Neural cell (in vitro differentiated cells): ENCODE measurements around the gene SLC18B1. TPM values are rescaled to one million over a fixed set of nuclear protein-coding genes. Genes with fewer than 3 reads are reported as not detected.

Source experiments
- H2AFZ ChIP-seq: fragments of 200-600, 300-800 bp; sonication (generic), shearing (Covaris generic); 2 replicates; pipeline ENCODE4 v1.6.0; 2014; ENCODE audit warnings: low read depth, mild to moderate bottlenecking, antibody characterized with exemption, low read length, moderate library complexity
- H3F3A ChIP-seq: fragments of 200-600 bp; shearing (Covaris generic); 2 replicates; pipeline ENCODE4 v1.6.1; 2016; ENCODE audit warnings: mild to moderate bottlenecking, moderate library complexity, mixed read lengths, antibody characterized with exemption, low read length; ENCODE audit not compliant: insufficient read depth, poor library complexity, severe bottlenecking
- H3K27ac ChIP-seq: fragments of 200-600, 300-800 bp; sonication (generic), shearing (Covaris generic); 2 replicates; pipeline ENCODE4 v1.5.1; 2014; ENCODE audit warnings: mild to moderate bottlenecking, low read length, moderate library complexity
- H3K27me3 ChIP-seq: fragments of 300-800, 200-600 bp; sonication (generic), shearing (Covaris generic); 2 replicates; pipeline ENCODE4 v1.6.0; 2014; ENCODE audit warnings: mild to moderate bottlenecking, low read depth, low read length, moderate library complexity; ENCODE audit not compliant: insufficient read depth
- H3K36me3 ChIP-seq: fragments of 300-800, 200-600 bp; sonication (generic), shearing (Covaris generic); 2 replicates; pipeline ENCODE4 v1.5.1; 2014; ENCODE audit warnings: mild to moderate bottlenecking, antibody characterized with exemption, low read length, moderate library complexity; ENCODE audit not compliant: insufficient read depth
- H3K4me2 ChIP-seq: fragments of 300-800, 200-600 bp; sonication (generic), shearing (Covaris generic); 2 replicates; pipeline ENCODE4 v1.6.0; 2014; ENCODE audit warnings: mild to moderate bottlenecking, low read length
- H3K4me3 ChIP-seq: fragments of 300-800, 200-600 bp; sonication (generic), shearing (Covaris generic); 2 replicates; pipeline ENCODE4 v1.5.1; 2014; ENCODE audit warnings: mild to moderate bottlenecking, low read length, moderate library complexity
- H3K79me2 ChIP-seq: fragments of 200-600 bp; shearing (Covaris generic); replicated peaks from 2 replicates; pipeline ENCODE4 v1.6.0; 2014; ENCODE audit warnings: mild to moderate bottlenecking, low read length, moderate library complexity; ENCODE audit not compliant: insufficient read depth
- H3K9ac ChIP-seq: fragments of 300-800, 200-600 bp; sonication (generic), shearing (Covaris generic); 2 replicates; pipeline ENCODE4 v1.6.1; 2016; ENCODE audit warnings: mild to moderate bottlenecking, low read length, mixed read lengths
- H3K9me2 ChIP-seq: fragments of 200-600 bp; shearing (Covaris generic); 2 replicates; pipeline ENCODE4 v1.6.1; 2016; ENCODE audit warnings: mild to moderate bottlenecking, low read length, mixed read lengths; ENCODE audit not compliant: insufficient read depth
- H3K9me3 ChIP-seq: fragments of 200-600, 300-800 bp; sonication (generic), shearing (Covaris generic); 2 replicates; pipeline ENCODE4 v1.6.1; 2016; ENCODE audit warnings: mild to moderate bottlenecking, mixed run types, low read length, moderate library complexity, mixed read lengths
- H4K20me1 ChIP-seq: fragments of 200-600 bp; shearing (Covaris generic); 2 replicates; pipeline ENCODE4 v1.6.1; 2016; ENCODE audit warnings: mild to moderate bottlenecking, mixed run types; ENCODE audit not compliant: insufficient read depth
- EP300 ChIP-seq: fragments of 450-650 bp; conservative IDR thresholded peaks from 2 replicates; pipeline ENCODE4 v1.6.1; 2014; ENCODE audit warnings: antibody characterized with exemption, mild to moderate bottlenecking, moderate library complexity; ENCODE audit not compliant: poor library complexity, severe bottlenecking
- EZH2 ChIP-seq: fragments of 200-600, 300-800 bp; shearing (Covaris generic), sonication (generic); IDR thresholded peaks from 2 replicates; pipeline ENCODE4 v1.6.1; 2014; ENCODE audit warnings: antibody characterized with exemption, low read length, borderline replicate concordance, mild to moderate bottlenecking; ENCODE audit not compliant: insufficient read depth, poor library complexity, severe bottlenecking
- MXI1 ChIP-seq: fragments of 450-650 bp; conservative IDR thresholded peaks from 2 replicates; pipeline ENCODE4 v1.6.1; 2014; ENCODE audit warnings: antibody characterized with exemption, mild to moderate bottlenecking; ENCODE audit not compliant: poor library complexity, severe bottlenecking
- POLR2AphosphoS5 ChIP-seq: IDR thresholded peaks from 2 replicates; pipeline ENCODE4 v1.6.1; 2012
- RAD21 ChIP-seq: fragments of 450-650 bp; conservative IDR thresholded peaks from 2 replicates; pipeline ENCODE4 v1.6.1; 2014; ENCODE audit warnings: antibody characterized with exemption, mild to moderate bottlenecking, moderate library complexity
- SMC3 ChIP-seq: fragments of 450-650 bp; conservative IDR thresholded peaks from 2 replicates; pipeline ENCODE4 v1.6.1; 2014; ENCODE audit warnings: antibody characterized with exemption, mild to moderate bottlenecking, moderate library complexity; ENCODE audit not compliant: poor library complexity
- TAF1 ChIP-seq: IDR thresholded peaks from 2 replicates; pipeline ENCODE4 v1.6.1; 2012; ENCODE audit warnings: low read depth
- polyA plus RNA-seq: library from polyadenylated mRNA; depleted of rRNA; stranded (reverse); fragments of >200 nt; gene quantifications from 2 replicates; pipeline ENCODE4 v1.2.3, GENCODE V29; 2014
- TF ChIP-seq, protein P1 (sequence below): IDR thresholded peaks from 2 replicates; pipeline ENCODE4 v1.6.1; 2012; ENCODE audit warnings: borderline replicate concordance
- TF ChIP-seq, protein P2 (sequence below): fragments of 450-650 bp; IDR thresholded peaks from 2 replicates; pipeline ENCODE4 v1.5.1; 2014; ENCODE audit warnings: antibody characterized with exemption, mild to moderate bottlenecking, moderate library complexity; ENCODE audit not compliant: poor library complexity, severe bottlenecking

The SLC18B1 gene
- polyA plus RNA-seq, 1 donor from 2014 or later = 9.0 TPM

DNA sequence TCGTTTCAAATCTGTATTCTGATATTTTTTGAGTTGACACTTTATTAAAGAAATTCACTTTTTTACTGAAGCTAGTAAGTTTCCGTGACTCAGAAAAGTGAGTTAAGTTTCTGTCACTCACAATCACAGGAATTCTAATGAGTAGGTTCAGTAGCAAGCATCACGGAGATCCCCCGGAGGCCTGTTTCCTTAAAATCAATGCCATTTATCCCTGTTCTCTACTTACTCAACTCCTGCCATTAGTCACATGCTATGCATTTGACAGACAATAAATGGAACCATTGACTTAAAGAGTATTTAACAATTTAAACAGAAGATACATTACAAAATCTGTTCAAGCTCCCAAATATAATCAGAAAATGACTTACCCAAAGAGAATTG is 9.1 kb downstream of the SLC18B1 start:
- no peak overlapping the region for H2AFZ ChIP-seq
- no peak overlapping the region for H3K4me2 ChIP-seq
- TF ChIP-seq EZH2 (no peak), MXI1 (no peak), RAD21 (no peak), TAF1 (no peak), SMC3 (no peak), POLR2AphosphoS5 (peak; percentile 61), EP300 (peak; percentile 68)
- TF ChIP-seq, protein P1, sequence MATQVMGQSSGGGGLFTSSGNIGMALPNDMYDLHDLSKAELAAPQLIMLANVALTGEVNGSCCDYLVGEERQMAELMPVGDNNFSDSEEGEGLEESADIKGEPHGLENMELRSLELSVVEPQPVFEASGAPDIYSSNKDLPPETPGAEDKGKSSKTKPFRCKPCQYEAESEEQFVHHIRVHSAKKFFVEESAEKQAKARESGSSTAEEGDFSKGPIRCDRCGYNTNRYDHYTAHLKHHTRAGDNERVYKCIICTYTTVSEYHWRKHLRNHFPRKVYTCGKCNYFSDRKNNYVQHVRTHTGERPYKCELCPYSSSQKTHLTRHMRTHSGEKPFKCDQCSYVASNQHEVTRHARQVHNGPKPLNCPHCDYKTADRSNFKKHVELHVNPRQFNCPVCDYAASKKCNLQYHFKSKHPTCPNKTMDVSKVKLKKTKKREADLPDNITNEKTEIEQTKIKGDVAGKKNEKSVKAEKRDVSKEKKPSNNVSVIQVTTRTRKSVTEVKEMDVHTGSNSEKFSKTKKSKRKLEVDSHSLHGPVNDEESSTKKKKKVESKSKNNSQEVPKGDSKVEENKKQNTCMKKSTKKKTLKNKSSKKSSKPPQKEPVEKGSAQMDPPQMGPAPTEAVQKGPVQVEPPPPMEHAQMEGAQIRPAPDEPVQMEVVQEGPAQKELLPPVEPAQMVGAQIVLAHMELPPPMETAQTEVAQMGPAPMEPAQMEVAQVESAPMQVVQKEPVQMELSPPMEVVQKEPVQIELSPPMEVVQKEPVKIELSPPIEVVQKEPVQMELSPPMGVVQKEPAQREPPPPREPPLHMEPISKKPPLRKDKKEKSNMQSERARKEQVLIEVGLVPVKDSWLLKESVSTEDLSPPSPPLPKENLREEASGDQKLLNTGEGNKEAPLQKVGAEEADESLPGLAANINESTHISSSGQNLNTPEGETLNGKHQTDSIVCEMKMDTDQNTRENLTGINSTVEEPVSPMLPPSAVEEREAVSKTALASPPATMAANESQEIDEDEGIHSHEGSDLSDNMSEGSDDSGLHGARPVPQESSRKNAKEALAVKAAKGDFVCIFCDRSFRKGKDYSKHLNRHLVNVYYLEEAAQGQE = peak; percentile 42
- TF ChIP-seq, protein P2, sequence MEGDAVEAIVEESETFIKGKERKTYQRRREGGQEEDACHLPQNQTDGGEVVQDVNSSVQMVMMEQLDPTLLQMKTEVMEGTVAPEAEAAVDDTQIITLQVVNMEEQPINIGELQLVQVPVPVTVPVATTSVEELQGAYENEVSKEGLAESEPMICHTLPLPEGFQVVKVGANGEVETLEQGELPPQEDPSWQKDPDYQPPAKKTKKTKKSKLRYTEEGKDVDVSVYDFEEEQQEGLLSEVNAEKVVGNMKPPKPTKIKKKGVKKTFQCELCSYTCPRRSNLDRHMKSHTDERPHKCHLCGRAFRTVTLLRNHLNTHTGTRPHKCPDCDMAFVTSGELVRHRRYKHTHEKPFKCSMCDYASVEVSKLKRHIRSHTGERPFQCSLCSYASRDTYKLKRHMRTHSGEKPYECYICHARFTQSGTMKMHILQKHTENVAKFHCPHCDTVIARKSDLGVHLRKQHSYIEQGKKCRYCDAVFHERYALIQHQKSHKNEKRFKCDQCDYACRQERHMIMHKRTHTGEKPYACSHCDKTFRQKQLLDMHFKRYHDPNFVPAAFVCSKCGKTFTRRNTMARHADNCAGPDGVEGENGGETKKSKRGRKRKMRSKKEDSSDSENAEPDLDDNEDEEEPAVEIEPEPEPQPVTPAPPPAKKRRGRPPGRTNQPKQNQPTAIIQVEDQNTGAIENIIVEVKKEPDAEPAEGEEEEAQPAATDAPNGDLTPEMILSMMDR = no peak
- no peaks in the 10 kb centered on the region for H3K9me2 ChIP-seq
- no peaks in the 10 kb centered on the region for H3K36me3 ChIP-seq
- no peaks in the 10 kb centered on the region for H3K79me2 ChIP-seq
- H3K9ac ChIP-seq = no peak overlapping the region
- no peaks in the 10 kb centered on the region for H3F3A ChIP-seq
- no peak overlapping the region for H3K4me3 ChIP-seq
- H3K9me3 ChIP-seq = no peaks in the 10 kb centered on the region
- H3K27me3 ChIP-seq = no peaks in the 10 kb centered on the region
- no peaks in the 10 kb centered on the region for H4K20me1 ChIP-seq
- no peak overlapping the region for H3K27ac ChIP-seq

DNA sequence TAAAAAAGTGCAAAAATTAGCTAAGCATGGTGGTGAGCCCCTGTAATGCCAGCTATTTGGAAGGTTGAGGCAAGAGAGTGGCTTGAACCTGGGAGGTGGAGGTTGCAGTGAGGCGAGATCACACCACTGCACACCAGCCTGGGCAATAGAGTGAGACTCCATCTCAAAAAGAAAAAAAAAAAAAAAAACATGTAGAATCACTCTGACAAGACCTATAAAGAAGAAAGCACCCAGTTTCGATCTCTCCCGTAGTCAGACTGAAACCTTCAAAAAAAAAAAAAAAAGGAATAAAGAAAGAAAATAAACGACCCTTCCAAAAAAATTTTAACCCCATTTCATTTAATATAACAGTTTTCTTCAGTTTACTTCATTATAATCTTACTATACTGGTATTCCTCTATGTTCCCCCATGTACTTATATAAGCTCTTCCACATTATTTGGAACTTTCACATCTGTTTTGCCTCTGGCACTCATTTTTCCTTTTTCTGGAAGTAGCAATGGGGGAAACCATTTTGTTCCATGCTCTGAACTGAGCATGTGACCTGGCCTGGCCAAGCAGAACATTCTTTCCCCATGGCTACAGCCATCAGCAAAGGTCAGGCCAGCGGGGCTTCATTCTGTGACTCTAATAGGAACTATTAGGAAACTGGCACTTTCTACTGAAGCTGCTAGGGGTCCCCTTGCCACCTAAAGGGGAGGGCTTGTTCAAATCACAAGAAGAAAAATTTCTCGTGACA is 9.6 kb downstream of the SLC18B1 start:
- Histone ChIP-seq H3K27ac (no peak overlapping the region), H3K4me2 (no peak overlapping the region), H3K79me2 (no peaks in the 10 kb centered on the region), H3K9me3 (no peaks in the 10 kb centered on the region), H2AFZ (no peak overlapping the region), H3F3A (no peaks in the 10 kb centered on the region), H3K4me3 (no peak overlapping the region), H3K9me2 (no peaks in the 10 kb centered on the region), H3K36me3 (no peaks in the 10 kb centered on the region), H3K27me3 (no peaks in the 10 kb centered on the region), H3K9ac (no peak overlapping the region), H4K20me1 (no peaks in the 10 kb centered on the region)
- TF ChIP-seq SMC3 (no peak), EP300 (no peak), RAD21 (no peak), MXI1 (no peak), TAF1 (no peak), EZH2 (no peak), POLR2AphosphoS5 (no peak)
- TF ChIP-seq, protein P2 = no peak
- TF ChIP-seq, protein P1 = no peak
